BE2C (cell line): ENCODE measurements around the gene SPTLC2.
"Not testable (repeated sequence)": the region's sequence is repeated elsewhere in the genome, so short reads cannot be mapped to it uniquely, and the experiment has no call there.

Source experiments
- DNase-seq: peaks from one replicate; pipeline ENCODE4 v3.0.0-alpha.2; 2020
- H3K27me3 ChIP-seq: fragments of 250-450 bp; sonication (Bioruptor Pico); 2 replicates; pipeline ENCODE4 v1.5.1; 2020; ENCODE audit warnings: mild to moderate bottlenecking
- H3K36me3 ChIP-seq: fragments of 250-450 bp; sonication (Bioruptor Pico); 2 replicates; pipeline ENCODE4 v1.5.1; 2020; ENCODE audit warnings: mild to moderate bottlenecking
- H3K4me1 ChIP-seq: fragments of 250-450 bp; sonication (Bioruptor Pico); 2 replicates; pipeline ENCODE4 v1.5.1; 2020
- H3K4me3 ChIP-seq: 2 replicates; pipeline ENCODE4 v1.5.1; 2011; ENCODE audit warnings: low read depth, low read length
- H3K9me3 ChIP-seq: fragments of 250-450 bp; sonication (Bioruptor Pico); 2 replicates; pipeline ENCODE4 v1.5.1; 2020
- CTCF ChIP-seq: IDR thresholded peaks from 2 replicates; pipeline ENCODE4 v1.5.1; 2012; ENCODE audit warnings: mild to moderate bottlenecking, low read depth, low read length

Gene SPTLC2

GRCh38 chr14:77599889-77600288 lies 16.5 kb downstream of the SPTLC2 start:
- no peak for DNase-seq
- Histone ChIP-seq H3K9me3 (no peaks in the 10 kb centered on the region), H3K4me3 (no peak overlapping the region), H3K27me3 (no peaks in the 10 kb centered on the region), H3K4me1 (peaks cover 4% of the 10 kb centered on the region; the same call in 1 of the 2 replicates), H3K36me3 (peaks cover 8% of the 10 kb centered on the region)
- TF ChIP-seq CTCF: no peak

- Histone ChIP-seq H3K4me1 (peaks cover under 1% of the 10 kb centered on the region; the same call in 1 of the 2 replicates), H3K4me3 (no peak overlapping the region), H3K27me3 (no peaks in the 10 kb centered on the region), H3K9me3 (no peaks in the 10 kb centered on the region), H3K36me3 (peaks cover 8% of the 10 kb centered on the region)
- TF ChIP-seq CTCF: no peak
- DNase-seq: no peak
Measured at GRCh38 chr14:77598366-77599070, 17.9 kb downstream of the SPTLC2 start.

GRCh38 chr14:77593501-77593961 lies 22.9 kb downstream of the SPTLC2 start:
- no peak overlapping the region for H3K4me3 ChIP-seq
- H3K4me1 ChIP-seq: no peaks in the 10 kb centered on the region
- no peaks in the 10 kb centered on the region for H3K27me3 ChIP-seq
- peaks cover 8% of the 10 kb centered on the region for H3K36me3 ChIP-seq
- no peak for DNase-seq
- TF ChIP-seq CTCF: no peak
- no peaks in the 10 kb centered on the region for H3K9me3 ChIP-seq

GRCh38 chr14:77590845-77591485 lies 25.5 kb downstream of the SPTLC2 start:
- no peak for DNase-seq
- Histone ChIP-seq H3K4me3 (no peak overlapping the region), H3K9me3 (no peaks in the 10 kb centered on the region), H3K4me1 (no peaks in the 10 kb centered on the region), H3K36me3 (peaks cover 6% of the 10 kb centered on the region), H3K27me3 (no peaks in the 10 kb centered on the region)
- no peak for TF ChIP-seq CTCF

- DNase-seq: no peak
- H3K27me3 ChIP-seq: no peaks in the 10 kb centered on the region
- H3K4me3 ChIP-seq: no peak overlapping the region
- TF ChIP-seq CTCF: no peak
- H3K4me1 ChIP-seq: no peaks in the 10 kb centered on the region
- no peaks in the 10 kb centered on the region for H3K9me3 ChIP-seq
- no peaks in the 10 kb centered on the region for H3K36me3 ChIP-seq
Measured at GRCh38 chr14:77589099-77589498, 27.3 kb downstream of the SPTLC2 start.

- not testable (repeated sequence) for DNase-seq, H3K36me3 ChIP-seq, H3K4me1 ChIP-seq, H3K4me3 ChIP-seq, H3K9me3 ChIP-seq, H3K27me3 ChIP-seq
Measured at GRCh38 chr14:77588411-77589025, 27.9 kb downstream of the SPTLC2 start.
